Stimulated activated naive CD4-positive, alpha-beta T cell (primary cell): Measurements from ENCODE around the gene LRCH1.

ENCODE experiments used
- DNase-seq, 6 experiments: peaks; one replicate each; lab custom pipeline; 2025; lab: John Stamatoyannopoulos, UW

Gene LRCH1

DNA sequence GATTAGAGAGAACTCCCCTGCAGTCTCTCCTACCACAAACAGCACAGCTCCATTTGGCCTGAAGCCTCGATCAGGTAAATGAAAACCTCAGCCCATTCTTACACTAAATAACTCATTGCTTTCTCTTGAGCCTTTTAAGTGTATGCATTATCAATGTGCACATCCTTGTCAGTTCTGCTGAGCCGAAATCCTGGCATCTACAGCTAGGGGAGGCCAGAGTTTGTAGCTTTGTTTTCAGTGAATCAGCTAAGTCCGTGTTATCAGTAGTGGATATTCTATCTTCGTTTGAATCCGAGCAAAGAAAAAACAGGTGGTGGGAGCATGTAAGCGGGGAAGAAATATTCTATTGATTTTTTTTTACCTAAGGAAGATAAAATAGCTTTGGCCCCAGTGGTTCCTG is 159.6 kb downstream of the LRCH1 start:
- DNase-seq = no peak

- no peak for DNase-seq
Measured at GRCh38 chr13:46715363-46715762, 162.4 kb downstream of the LRCH1 start.

- DNase-seq = no peak
Measured at GRCh38 chr13:46716821-46717220, 163.9 kb downstream of the LRCH1 start.

- DNase-seq = no peak
Measured at GRCh38 chr13:46717275-46717674, 164.3 kb downstream of the LRCH1 start.

DNA sequence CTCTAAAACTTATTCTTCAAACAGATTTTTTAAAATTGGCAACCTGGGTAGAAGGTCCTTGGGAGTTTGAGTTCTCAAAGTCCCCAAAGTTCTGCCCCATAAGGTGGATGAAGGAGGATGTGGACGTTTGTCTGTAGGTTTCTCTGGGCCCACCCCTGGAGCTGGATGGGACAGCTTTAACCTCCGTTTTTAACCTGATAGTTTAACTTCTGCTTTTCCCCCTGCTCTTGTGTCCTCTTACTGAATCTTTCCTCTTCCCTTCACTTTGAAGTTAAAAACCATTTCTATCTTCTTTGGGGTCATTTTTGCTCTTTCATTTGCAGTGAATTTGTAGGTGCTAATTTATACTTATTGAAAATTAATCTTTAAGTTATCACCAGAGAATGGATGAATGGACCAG is 164.9 kb downstream of the LRCH1 start:
- no peak for DNase-seq

- no peak for DNase-seq
Measured at GRCh38 chr13:46720189-46720588, 167.2 kb downstream of the LRCH1 start.

- peak; percentile 7 to 52 (median 30) for DNase-seq
Measured at GRCh38 chr13:46721054-46721453, 168.1 kb downstream of the LRCH1 start.

DNA sequence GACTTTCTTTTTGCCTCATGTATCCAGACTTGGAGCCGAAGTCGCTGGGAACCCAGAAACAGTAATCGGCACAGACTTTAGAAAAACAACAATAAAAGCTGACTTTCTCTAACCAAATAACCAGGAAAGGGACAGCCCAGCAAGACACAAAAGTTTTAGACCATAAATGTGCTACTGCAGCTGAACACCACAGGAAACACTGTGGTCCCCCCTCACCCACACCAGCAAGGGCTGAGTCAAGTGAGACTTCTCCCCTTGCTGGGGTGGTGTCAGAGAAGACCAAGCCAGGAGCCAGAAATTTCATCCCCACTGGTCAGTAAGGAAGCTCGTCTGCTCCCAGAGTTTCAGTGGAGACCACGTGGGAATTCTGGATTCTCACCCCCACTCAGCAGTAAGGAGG is 173.4 kb downstream of the LRCH1 start:
- DNase-seq = no peak

GRCh38 chr13:46728777-46729176 is 175.8 kb downstream of the LRCH1 start:
- DNase-seq = peak in 1 of 6 experiments; percentile 5

DNA sequence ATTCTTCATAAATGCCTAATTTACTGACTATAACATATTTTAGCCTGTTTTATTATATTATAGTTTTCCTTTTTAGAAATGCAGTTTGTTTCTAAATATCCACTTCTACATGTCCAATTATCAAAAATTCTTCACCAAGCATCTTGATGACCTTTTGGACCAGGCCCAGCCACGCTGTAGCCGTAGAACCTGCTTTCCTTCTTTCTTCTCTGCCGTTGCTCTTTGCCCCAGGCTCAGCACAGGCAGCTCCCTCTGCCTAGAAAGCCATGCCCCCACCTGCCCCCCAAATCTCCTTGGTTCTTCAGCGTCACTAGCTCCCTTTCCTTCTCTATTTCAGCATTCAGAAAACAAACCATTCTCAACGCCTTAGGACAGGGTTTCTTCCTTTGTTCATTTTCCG is 178.6 kb downstream of the LRCH1 start:
- no peak for DNase-seq

- DNase-seq = no peak
Measured at GRCh38 chr13:46735425-46735824, 182.5 kb downstream of the LRCH1 start.

DNA sequence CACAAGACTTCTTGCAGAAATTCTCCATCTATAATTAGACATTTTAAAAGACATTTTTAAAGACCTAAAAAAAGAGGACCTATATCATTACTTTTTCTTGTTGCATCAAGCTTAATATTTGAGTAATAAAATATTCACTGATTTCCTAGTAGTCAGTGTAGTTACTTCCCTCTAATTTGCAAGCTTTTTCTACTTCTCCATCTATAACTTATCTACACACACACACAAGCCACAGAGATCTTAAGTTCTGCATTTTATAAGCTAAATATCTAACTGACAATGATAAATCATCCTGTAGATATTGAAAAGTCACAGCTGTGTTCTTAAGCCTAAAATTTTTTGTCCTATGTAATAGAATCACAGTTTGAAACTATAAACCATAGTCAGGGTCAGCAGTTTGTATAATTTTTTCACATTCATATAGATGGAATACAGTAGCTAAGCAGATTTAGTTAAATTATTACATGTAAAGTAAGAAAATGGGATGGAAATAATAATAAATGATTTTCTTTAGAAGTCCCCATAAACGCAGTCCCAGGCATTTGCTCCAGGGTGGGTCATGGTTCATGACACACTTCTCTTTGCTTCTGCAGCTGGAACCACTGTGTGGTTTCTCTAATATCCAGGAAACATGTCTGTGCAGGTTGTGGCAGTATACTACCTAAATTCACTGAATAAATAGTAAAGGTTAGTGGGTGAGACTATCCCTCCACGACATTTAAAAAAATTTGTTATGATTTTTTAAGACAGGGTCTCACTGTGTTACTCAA is 183.8 kb downstream of the LRCH1 start:
- DNase-seq = no peak

DNA sequence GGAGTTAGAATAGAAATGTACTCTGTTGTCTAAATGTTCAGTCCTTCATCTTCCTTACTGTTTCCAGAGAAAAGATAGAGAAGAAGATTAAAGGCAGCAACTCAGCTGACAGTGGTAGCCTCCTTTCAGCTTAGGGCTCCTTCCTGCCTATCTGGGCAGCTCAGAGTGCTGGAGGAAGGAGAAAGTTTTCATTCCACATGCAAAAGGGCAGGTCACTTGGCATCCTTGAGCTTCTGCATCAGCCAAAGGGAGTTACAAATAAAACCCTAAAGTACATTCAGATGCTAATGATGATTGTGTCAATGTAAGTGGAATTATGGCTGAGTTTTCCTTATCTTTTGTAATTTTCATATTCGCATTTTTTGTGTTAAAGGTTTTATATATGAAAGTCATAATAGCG is 185.1 kb downstream of the LRCH1 start:
- no peak for DNase-seq

DNA sequence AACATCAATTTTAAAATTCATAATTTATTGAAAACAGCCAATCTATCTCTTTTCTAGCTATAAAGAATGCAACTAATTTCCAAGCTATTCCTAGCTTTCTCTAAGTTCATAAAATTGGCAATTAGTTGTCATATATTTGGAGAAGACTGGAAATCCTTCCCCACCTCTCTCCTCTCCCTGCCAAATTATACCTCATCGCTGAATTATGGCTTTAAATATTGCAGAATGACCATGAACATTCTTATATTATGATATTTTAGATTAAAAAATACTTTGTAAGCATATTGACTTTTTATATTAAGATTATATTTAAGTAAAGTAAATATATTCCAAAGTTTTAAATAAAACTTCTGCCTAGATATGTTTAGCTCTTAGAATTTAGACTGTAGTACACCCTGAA is 185.8 kb downstream of the LRCH1 start:
- DNase-seq = no peak

DNA sequence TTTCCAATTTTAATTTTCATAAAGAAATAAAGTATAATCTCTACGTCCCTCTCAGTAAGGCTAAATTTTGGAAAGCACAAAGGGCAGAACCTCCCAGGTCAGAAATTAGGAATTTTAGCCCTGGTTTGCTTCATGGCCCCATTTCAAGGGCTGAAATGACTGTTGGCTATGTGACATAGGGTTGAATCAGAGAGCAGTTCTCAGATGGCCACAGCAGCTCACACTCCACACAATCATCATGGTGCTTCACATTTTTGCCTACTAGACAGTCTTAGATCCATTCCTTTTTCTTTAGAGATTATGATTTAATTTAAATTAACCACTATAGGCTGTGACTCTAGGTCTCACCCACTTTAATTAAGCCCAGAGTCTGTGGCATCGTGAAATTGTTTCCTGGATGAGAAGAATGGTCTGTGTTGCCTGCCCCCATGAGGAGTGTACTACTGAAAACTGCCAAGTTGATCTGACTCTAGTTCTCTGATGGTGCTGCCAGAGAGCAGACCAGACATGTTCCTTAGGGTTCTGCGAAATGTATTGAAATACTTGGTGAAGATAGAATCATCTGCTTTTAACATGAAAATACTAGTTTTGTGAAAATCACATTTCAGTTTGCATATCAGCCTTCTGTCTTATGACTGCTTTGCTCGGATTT is 186.6 kb downstream of the LRCH1 start:
- DNase-seq = no peak

DNA sequence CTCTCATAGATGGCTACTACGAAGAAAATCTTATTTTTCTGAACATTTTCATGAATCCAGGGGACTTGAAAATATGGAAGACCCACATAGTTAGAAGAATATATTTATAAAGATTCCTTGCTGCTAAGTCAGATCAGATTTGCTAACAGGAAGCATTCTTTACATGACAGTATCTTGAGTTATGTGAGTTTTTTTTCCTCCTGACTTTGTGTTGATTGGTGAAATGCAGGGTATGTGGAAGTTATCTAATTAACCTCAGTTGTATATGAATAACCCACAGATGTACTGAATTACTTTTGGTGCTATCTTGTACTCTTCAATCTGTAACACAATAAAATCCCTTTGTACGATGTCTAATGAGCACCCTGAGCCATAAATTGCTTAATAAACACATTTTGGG is 190.2 kb downstream of the LRCH1 start:
- no peak for DNase-seq

DNA sequence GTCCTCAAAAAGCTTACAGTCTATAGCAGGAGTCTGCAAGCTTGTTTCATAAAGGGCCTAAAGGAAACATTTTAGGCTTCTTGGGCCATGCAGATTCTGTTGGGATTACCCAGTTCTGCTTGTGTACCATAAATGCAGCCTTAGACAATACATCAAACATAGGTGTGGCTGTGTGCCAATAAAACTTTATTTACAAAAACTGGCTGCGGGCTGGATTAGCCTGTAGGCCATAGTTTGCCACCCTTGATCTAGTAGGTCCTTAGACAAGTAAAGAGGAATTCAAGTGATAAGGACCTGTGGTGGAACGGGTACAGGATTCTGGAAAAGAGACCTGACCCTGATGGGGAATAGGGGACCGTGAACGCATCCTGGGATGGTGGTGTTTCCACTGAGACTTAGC is 192.1 kb downstream of the LRCH1 start:
- no peak for DNase-seq

GRCh38 chr13:46745706-46746105 is 192.7 kb downstream of the LRCH1 start:
- DNase-seq = no peak

GRCh38 chr13:46747031-46747820 is 194.3 kb downstream of the LRCH1 start:
- DNase-seq = no peak

DNA sequence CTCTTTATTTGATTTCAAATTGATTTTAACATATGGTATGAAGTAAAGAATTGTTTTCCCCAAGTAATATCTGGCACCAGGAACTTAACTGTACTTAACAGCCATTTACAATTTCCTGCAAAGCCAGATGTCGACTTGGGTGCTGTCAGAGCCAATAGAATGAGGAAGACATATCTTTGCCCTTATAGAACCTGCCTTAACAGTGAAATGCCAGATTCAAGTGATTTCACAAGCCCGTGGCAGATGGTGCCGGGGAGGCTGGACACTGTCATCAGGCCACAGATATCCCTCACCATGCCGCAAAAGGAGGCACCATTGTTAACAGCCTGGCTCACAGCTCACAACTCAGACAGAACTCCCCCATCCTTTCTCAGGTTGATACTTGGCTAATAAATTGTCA is 195.3 kb downstream of the LRCH1 start:
- DNase-seq = no peak

DNA sequence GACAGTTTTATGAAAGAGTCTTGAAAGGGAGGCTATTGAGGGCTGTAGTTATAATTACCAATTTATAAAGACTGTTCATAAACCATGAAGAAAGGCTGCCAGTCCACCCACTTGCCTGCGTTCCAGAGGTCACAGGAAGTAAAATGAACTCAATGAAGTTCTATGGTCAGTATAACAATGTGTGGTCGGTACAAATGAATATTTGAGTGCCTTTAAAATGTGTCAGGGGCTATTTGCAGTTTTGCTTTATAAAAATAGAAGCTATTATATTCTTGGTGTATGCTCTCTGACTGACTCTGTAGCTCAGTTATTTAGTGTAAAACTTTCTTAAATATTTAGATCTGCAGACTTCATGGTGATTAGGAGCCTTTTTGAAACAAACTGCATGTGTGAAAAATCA is 197.0 kb downstream of the LRCH1 start:
- no peak for DNase-seq

GRCh38 chr13:46751811-46752635 is 199.1 kb downstream of the LRCH1 start:
- peak in 5 of 6 experiments; percentile 1 to 20 (median 2) for DNase-seq
